ENCODE measurements around the gene HUS1. TPM values are rescaled to one million over a fixed set of nuclear protein-coding genes. Genes with fewer than 3 reads are reported as not detected.

The HUS1 gene
- total and polyA plus RNA-seq, 2 of the 8 experiments (the other 6 are each of a cell fraction or from before 2014, with no cell fraction given): 15.0 to 33.0 TPM

- no peak for TF ChIP-seq SP2 (IDR thresholded peaks at IDR 0.05; ENCODE audit: low read length)
These were observed 31.1 kb downstream of the HUS1 start, which contains the start of gene PKD1L1 (continued) for GRCh38 chr7:47948141-47948790.
